Measurements from ENCODE around the gene HFE. TPM values are rescaled to one million over a fixed set of nuclear protein-coding genes. Genes with fewer than 3 reads are reported as not detected.
"Not testable (repeated sequence)": the region's sequence is repeated elsewhere in the genome, so short reads cannot be mapped to it uniquely, and the experiment has no call there.

Gene HFE
- total RNA-seq, 1 experiment from 2014 or later, result 9.1 TPM

GRCh38 chr6:26056583-26057350, 30.5 kb upstream of the HFE start:
- Histone ChIP-seq H3K9me3 (no peaks in the 10 kb centered on the region), H3K4me3 (peak overlapping the region; percentile 48), H3K27me3 (no peaks in the 10 kb centered on the region), H3K36me3 (no peaks in the 10 kb centered on the region)
- DNase-seq, result no peak

DNA sequence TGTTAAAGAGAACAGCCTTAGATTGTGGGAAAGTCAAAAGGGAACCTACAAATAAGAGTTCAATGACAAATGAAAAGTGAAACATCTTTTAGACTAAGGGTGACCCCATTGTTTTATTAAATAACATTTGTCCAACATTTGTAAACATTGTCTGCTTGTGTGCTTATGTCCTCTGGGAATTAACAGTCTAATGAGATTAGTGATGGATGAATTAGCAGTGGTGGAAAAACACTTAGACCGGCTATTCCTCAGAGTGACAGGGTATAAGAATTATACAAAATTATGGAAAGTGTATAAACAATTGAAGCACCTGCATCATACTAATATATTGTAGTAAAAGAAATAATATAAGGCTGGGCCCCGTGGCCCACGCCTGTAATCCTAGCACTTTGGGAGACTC, 29.3 kb upstream of the HFE start:
- Histone ChIP-seq H3K4me3 (no peak overlapping the region), H3K27me3 (no peaks in the 10 kb centered on the region), H3K36me3 (no peaks in the 10 kb centered on the region), H3K9me3 (no peaks in the 10 kb centered on the region)
- no peak for DNase-seq

- not testable (repeated sequence) for H3K4me3 ChIP-seq, H3K27me3 ChIP-seq, H3K9me3 ChIP-seq, DNase-seq, H3K36me3 ChIP-seq
Observed at GRCh38 chr6:26058477-26059033, 28.7 kb upstream of the HFE start.

GRCh38 chr6:26059941-26060340, 27.3 kb upstream of the HFE start:
- Histone ChIP-seq H3K36me3 (no peaks in the 10 kb centered on the region), H3K4me3 (no peak overlapping the region), H3K27me3 (no peaks in the 10 kb centered on the region), H3K9me3 (no peaks in the 10 kb centered on the region)
- no peak for DNase-seq

- H3K4me3 ChIP-seq, result no peak overlapping the region
- no peak for DNase-seq
- H3K36me3 ChIP-seq, result no peaks in the 10 kb centered on the region
- no peaks in the 10 kb centered on the region for H3K27me3 ChIP-seq
- H3K9me3 ChIP-seq, result no peaks in the 10 kb centered on the region
Observed at GRCh38 chr6:26064619-26065257, 22.5 kb upstream of the HFE start.

DNA sequence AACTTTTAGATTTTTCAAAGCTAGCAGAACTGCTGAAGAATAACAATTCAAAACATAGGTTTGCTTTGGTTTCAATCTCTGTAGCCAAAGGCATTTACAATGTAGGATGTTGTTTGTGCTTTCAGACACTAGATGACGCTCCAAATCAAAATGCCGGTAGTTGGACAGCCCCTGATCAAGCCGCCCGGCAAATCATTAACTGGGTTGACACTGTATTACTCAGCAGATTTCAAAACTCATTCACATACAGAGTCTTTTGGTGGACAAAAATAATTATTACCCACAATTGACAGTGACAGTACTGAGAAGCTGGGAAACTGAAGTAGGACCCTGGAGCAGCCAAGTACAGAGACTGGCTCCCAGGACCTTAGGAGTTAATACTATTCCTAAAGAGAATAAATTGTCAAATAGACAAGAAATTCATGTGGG, 21.3 kb upstream of the HFE start:
- H3K9me3 ChIP-seq, result no peaks in the 10 kb centered on the region
- DNase-seq, result peak; percentile 49
- no peaks in the 10 kb centered on the region for H3K27me3 ChIP-seq
- H3K36me3 ChIP-seq, result no peaks in the 10 kb centered on the region
- no peak overlapping the region for H3K4me3 ChIP-seq

DNA sequence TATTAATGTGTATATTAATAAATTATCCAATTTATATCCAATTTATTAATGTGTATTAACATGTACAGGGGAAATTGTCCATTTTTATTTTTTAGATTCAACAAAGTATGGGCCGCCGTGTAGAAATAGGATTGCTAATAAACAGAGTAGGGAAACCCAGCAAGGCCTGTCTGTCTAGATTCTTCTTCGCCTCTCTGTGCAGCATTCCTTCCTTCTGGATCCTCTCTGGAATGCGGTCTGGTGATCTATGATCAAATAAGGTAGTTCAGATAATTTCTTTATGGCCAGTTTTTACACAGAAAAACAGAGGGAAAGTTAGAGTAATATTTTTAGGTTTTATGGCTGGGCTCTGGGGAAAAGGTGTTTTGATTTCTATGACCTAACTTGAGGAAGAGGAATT, 19.9 kb upstream of the HFE start:
- Histone ChIP-seq H3K9me3 (no peaks in the 10 kb centered on the region), H3K36me3 (no peaks in the 10 kb centered on the region), H3K27me3 (no peaks in the 10 kb centered on the region), H3K4me3 (no peak overlapping the region)
- DNase-seq, result no peak

- H3K36me3 ChIP-seq, result no peaks in the 10 kb centered on the region
- no peak overlapping the region for H3K4me3 ChIP-seq
- H3K27me3 ChIP-seq, result no peaks in the 10 kb centered on the region
- no peak for DNase-seq
- H3K9me3 ChIP-seq, result no peaks in the 10 kb centered on the region
Observed at GRCh38 chr6:26068036-26068435, 19.2 kb upstream of the HFE start.

GRCh38 chr6:26071135-26071534, 16.1 kb upstream of the HFE start:
- H3K36me3 ChIP-seq, result no peaks in the 10 kb centered on the region
- H3K9me3 ChIP-seq, result no peaks in the 10 kb centered on the region
- DNase-seq, result peak; percentile 41
- H3K27me3 ChIP-seq, result no peaks in the 10 kb centered on the region
- H3K4me3 ChIP-seq, result no peak overlapping the region

- no peaks in the 10 kb centered on the region for H3K9me3 ChIP-seq
- no peaks in the 10 kb centered on the region for H3K36me3 ChIP-seq
- DNase-seq, result no peak
Observed at GRCh38 chr6:26075063-26075717, 12.0 kb upstream of the HFE start.

GRCh38 chr6:26078066-26078465, 9.2 kb upstream of the HFE start:
- H3K36me3 ChIP-seq, DNase-seq, H3K27me3 ChIP-seq, H3K4me3 ChIP-seq, H3K9me3 ChIP-seq: not testable (repeated sequence)

More at GRCh38 chr6:26075063-26075717, 12.0 kb upstream of the HFE start:
- no peaks in the 10 kb centered on the region for H3K27me3 ChIP-seq
- H3K4me3 ChIP-seq, result no peak overlapping the region

DNA sequence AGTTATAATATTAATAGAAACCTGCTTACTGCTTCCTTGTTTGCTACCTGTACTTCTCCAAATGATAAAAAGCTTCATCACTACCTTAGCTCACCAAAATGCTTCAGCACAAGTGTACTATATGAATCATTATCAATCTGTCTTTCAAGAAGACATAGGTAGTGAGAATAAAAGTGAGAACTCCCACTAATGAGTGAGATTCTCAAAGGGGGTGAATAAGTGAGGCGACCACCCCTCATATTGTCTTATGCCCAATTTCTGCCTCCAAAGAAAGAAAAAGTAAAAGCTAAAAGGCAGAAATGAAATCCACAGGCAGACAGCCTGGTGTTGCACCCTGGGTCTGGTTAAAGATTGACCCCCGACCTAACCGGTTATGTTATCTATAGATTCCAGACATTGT, 6.1 kb upstream of the HFE start:
- H3K9me3 ChIP-seq, H3K27me3 ChIP-seq, DNase-seq, H3K36me3 ChIP-seq, H3K4me3 ChIP-seq: not testable (repeated sequence)

DNA sequence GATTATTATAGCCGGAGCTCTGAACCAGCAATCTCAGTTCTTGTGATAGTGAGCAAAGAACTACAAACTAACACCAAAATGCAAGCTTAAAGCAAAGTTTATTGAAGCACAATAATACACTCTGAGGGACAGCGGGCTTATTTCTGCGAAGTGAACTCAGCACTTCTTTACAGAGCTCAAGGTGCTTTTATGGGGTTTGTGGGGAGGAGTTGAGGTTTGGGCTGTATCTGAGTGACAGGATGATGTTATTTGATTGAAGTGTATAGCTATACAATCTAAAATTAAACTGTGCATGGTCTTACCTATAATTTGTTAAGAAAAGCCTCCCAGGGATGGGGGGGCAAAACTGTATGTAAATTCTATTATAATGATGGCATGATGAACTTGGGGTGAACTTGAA, 1.0 kb upstream of the HFE start:
- Histone ChIP-seq H3K27me3 (no peaks in the 10 kb centered on the region), H3K9me3 (no peaks in the 10 kb centered on the region), H3K4me3 (no peak overlapping the region), H3K36me3 (no peaks in the 10 kb centered on the region)
- no peak for DNase-seq

- peak; percentile 5 for DNase-seq
- H3K4me3 ChIP-seq, result peak overlapping the region; percentile 65
Observed at GRCh38 chr6:26088344-26088743, 1.1 kb downstream of the HFE start.

GRCh38 chr6:26089272-26089671, 2.0 kb downstream of the HFE start:
- DNase-seq, result no peak
- no peaks in the 10 kb centered on the region for H3K9me3 ChIP-seq
- no peak overlapping the region for H3K4me3 ChIP-seq
- H3K36me3 ChIP-seq, result no peaks in the 10 kb centered on the region
- H3K27me3 ChIP-seq, result no peaks in the 10 kb centered on the region

More at GRCh38 chr6:26088344-26088743, 1.1 kb downstream of the HFE start:
- Histone ChIP-seq H3K27me3 (no peaks in the 10 kb centered on the region), H3K9me3 (no peaks in the 10 kb centered on the region), H3K36me3 (no peaks in the 10 kb centered on the region)

DNA sequence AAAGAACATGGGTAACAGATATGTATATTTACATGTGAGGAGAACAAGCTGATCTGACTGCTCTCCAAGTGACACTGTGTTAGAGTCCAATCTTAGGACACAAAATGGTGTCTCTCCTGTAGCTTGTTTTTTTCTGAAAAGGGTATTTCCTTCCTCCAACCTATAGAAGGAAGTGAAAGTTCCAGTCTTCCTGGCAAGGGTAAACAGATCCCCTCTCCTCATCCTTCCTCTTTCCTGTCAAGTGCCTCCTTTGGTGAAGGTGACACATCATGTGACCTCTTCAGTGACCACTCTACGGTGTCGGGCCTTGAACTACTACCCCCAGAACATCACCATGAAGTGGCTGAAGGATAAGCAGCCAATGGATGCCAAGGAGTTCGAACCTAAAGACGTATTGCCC, 5.2 kb downstream of the HFE start:
- H3K9me3 ChIP-seq, result no peaks in the 10 kb centered on the region
- DNase-seq, result no peak
- H3K36me3 ChIP-seq, result no peaks in the 10 kb centered on the region
- H3K4me3 ChIP-seq, result no peak overlapping the region
- no peaks in the 10 kb centered on the region for H3K27me3 ChIP-seq

DNA sequence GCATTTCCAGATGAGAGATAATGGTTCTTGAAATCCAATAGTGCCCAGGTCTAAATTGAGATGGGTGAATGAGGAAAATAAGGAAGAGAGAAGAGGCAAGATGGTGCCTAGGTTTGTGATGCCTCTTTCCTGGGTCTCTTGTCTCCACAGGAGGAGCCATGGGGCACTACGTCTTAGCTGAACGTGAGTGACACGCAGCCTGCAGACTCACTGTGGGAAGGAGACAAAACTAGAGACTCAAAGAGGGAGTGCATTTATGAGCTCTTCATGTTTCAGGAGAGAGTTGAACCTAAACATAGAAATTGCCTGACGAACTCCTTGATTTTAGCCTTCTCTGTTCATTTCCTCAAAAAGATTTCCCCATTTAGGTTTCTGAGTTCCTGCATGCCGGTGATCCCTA, 6.8 kb downstream of the HFE start:
- Histone ChIP-seq H3K27me3 (no peaks in the 10 kb centered on the region), H3K9me3 (no peaks in the 10 kb centered on the region), H3K4me3 (no peak overlapping the region), H3K36me3 (no peaks in the 10 kb centered on the region)
- no peak for DNase-seq
